Endodermal cell (in vitro differentiated cells): ENCODE data around the gene SCN8A. TPM values are rescaled to one million over a fixed set of nuclear protein-coding genes. Genes with fewer than 3 reads are reported as not detected.
A peak's percentile ranks its signal among the peaks of the same experiment; 100 is the strongest.

Experiments
- DNase-seq: peaks from one replicate; pipeline ENCODE4 v3.0.0-alpha.2; 2017
- H3K27ac ChIP-seq: 2 replicates; pipeline ENCODE4 v1.5.1; 2013; ENCODE audit warnings: mild to moderate bottlenecking, low read depth, low read length, moderate library complexity
- H3K27me3 ChIP-seq: 2 replicates; pipeline ENCODE4 v1.6.1; 2013; ENCODE audit warnings: mild to moderate bottlenecking, low read length, moderate library complexity; ENCODE audit not compliant: insufficient read depth, control insufficient read depth, poor library complexity, severe bottlenecking
- H3K36me3 ChIP-seq: 2 replicates; pipeline ENCODE4 v1.7.0; 2013; ENCODE audit warnings: mild to moderate bottlenecking, low read length, moderate library complexity; ENCODE audit not compliant: control insufficient read depth, insufficient read depth
- H3K4me1 ChIP-seq: one replicate; pipeline ENCODE4 v1.7.0; 2013; ENCODE audit warnings: low read length; ENCODE audit not compliant: control insufficient read depth, insufficient read depth
- H3K4me3 ChIP-seq: 2 replicates; pipeline ENCODE4 v1.5.1; 2013; ENCODE audit warnings: mild to moderate bottlenecking, low read length, moderate library complexity
- H3K9ac ChIP-seq: 2 replicates; pipeline ENCODE4 v1.6.1; 2013; ENCODE audit warnings: mild to moderate bottlenecking, low read length, moderate library complexity; ENCODE audit not compliant: poor library complexity, severe bottlenecking; ENCODE audit errors: extremely low read depth
- H3K9me3 ChIP-seq: 2 replicates; pipeline ENCODE4 v1.6.1; 2013; ENCODE audit warnings: mild to moderate bottlenecking, low read length, moderate library complexity; ENCODE audit not compliant: control insufficient read depth
- H3K27ac Mint-ChIP-seq: 2 replicates; pipeline ENCODE4 v1.8.0; 2020; ENCODE audit warnings: mixed read lengths
- H3K27me3 Mint-ChIP-seq: 2 replicates; pipeline ENCODE4 v1.8.0; 2021; ENCODE audit warnings: mild to moderate bottlenecking, mixed read lengths; ENCODE audit not compliant: insufficient read depth
- H3K36me3 Mint-ChIP-seq: 2 replicates; pipeline ENCODE4 v1.8.0; 2020; ENCODE audit warnings: low read depth, mixed read lengths
- H3K4me1 Mint-ChIP-seq: 2 replicates; pipeline ENCODE4 v1.8.0; 2020; ENCODE audit warnings: mixed read lengths
- H3K4me3 Mint-ChIP-seq: 2 replicates; pipeline ENCODE4 v1.8.0; 2020; ENCODE audit warnings: mild to moderate bottlenecking, moderate library complexity, mixed read lengths
- H3K9me3 Mint-ChIP-seq: 2 replicates; pipeline ENCODE4 v1.8.0; 2020; ENCODE audit warnings: mild to moderate bottlenecking, mixed read lengths
- CTCF ChIP-seq: fragments of 200-600 bp; sonication (generic); conservative IDR thresholded peaks from 2 replicates; pipeline ENCODE4 v1.5.0; 2021; ENCODE audit warnings: antibody characterized with exemption, mild to moderate bottlenecking
- WGBS, 2 experiments: methylation state at CpG; one replicate each; pipeline versions ENCODE4 v1.1.5 to v1.1.7; 2013; ENCODE audit warnings: missing lambda C conversion rate in 2 of 2, mixed read lengths in 1 of 2; ENCODE audit not compliant: insufficient coverage in 1 of 2, insufficient read length in 1 of 2; 5-methylcytosine and 5-hydroxymethylcytosine counted together
- total RNA-seq, 2 donors: library from RNA; stranded (reverse); fragmentation: NEBNext Ultra II Directional in 1 of 2; extraction: Animal tissue kit (Norgen Biotek cat#: 25700) in 1 of 2; gene quantifications; 2 replicates in 1 of 2; 3 replicates in 1 of 2; pipeline ENCODE4 v1.2.1, GENCODE V29; 2021

SCN8A gene
- total RNA-seq, 2 donors from 2014 or later: 9.5 to 9.7 TPM

- Mint-ChIP-seq H3K9me3 (peaks cover 22% of the 10 kb centered on the region), H3K27me3 (no peaks in the 10 kb centered on the region), H3K27ac (no peak overlapping the region), H3K4me1 (no peaks in the 10 kb centered on the region), H3K4me3 (no peak overlapping the region), H3K36me3 (peaks cover 7% of the 10 kb centered on the region)
- Histone ChIP-seq H3K4me1 (no peaks in the 10 kb centered on the region), H3K9me3 (peaks cover 24% of the 10 kb centered on the region), H3K36me3 (no peaks in the 10 kb centered on the region), H3K27ac (no peak overlapping the region), H3K9ac (no peak overlapping the region), H3K27me3 (no peaks in the 10 kb centered on the region), H3K4me3 (no peak overlapping the region)
- 91 to 100% methylated on average over 1 of the region's 1 CpG for WGBS, 2 experiments
- no peak for DNase-seq
- no peak for TF ChIP-seq CTCF
Observed at GRCh38 chr12:51635346-51635745, 44.3 kb downstream of the SCN8A start.

DNA sequence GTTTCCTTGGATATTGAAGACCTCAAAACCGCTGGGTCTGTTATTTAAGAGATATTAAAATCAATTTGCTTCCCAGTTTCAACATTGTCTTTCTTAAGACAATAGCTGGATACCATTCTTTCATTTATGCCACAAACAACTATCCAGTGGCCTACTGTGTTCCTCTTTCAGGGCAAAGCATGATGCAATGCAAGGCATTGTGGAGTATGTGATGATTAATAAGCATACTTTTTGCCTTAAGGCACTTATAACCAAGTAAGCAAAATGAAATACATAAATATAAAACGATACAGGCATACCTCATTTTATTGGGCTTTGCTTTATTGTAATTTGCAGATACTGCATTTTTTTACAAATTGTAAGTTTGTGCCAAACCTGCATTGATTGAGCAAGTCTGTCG, 45.5 kb downstream of the SCN8A start:
- Histone ChIP-seq H3K9me3 (peaks cover 24% of the 10 kb centered on the region), H3K27me3 (no peaks in the 10 kb centered on the region), H3K4me1 (no peaks in the 10 kb centered on the region), H3K27ac (no peak overlapping the region), H3K9ac (no peak overlapping the region), H3K36me3 (no peaks in the 10 kb centered on the region), H3K4me3 (no peak overlapping the region)
- DNase-seq: no peak
- Mint-ChIP-seq H3K9me3 (peaks cover 22% of the 10 kb centered on the region), H3K27me3 (no peaks in the 10 kb centered on the region), H3K27ac (no peak overlapping the region), H3K4me3 (no peak overlapping the region), H3K4me1 (peaks cover 1% of the 10 kb centered on the region), H3K36me3 (peaks cover 7% of the 10 kb centered on the region)
- no peak for TF ChIP-seq CTCF
- 100% methylated on average over 3 of the region's 3 CpGs; no CpG with 5 or more reads in 1 of the 2 experiments for WGBS, 2 experiments

DNA sequence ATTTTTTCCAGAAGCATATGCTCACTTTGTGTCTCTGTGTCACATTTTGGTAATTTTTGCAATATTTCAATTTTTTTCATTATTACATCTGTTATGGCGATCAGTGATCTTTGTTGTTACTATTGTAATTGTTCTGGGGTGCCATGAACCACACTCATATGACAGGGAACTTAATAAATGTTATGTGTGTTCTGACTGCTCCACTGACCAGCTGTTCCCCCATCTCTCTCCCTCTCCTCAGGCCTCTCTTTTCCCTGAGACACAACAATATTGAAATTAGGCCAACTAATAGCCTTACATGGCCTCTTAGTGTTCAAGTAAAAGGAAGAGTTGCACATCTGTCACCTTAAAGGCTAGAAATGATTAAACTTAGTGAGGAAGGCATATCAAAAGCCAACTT, 46.0 kb downstream of the SCN8A start:
- peaks cover 5% of the 10 kb centered on the region for H3K4me1 Mint-ChIP-seq
- peaks cover 7% of the 10 kb centered on the region for H3K36me3 Mint-ChIP-seq
- no peak for TF ChIP-seq CTCF
- Histone ChIP-seq H3K9me3 (peaks cover 24% of the 10 kb centered on the region), H3K36me3 (no peaks in the 10 kb centered on the region), H3K4me1 (no peaks in the 10 kb centered on the region), H3K9ac (no peak overlapping the region), H3K27ac (no peak overlapping the region), H3K27me3 (no peaks in the 10 kb centered on the region), H3K4me3 (peak overlapping the region; percentile 5)
- DNase-seq: no peak
- WGBS, 2 experiments: 67% methylated on average over 1 of the region's 1 CpG; no CpG with 5 or more reads in 1 of the 2 experiments
- H3K27ac Mint-ChIP-seq: no peak overlapping the region
- H3K27me3 Mint-ChIP-seq: no peaks in the 10 kb centered on the region
- peaks cover 22% of the 10 kb centered on the region for H3K9me3 Mint-ChIP-seq
- no peak overlapping the region for H3K4me3 Mint-ChIP-seq
